Keratinocyte (primary cell): ENCODE measurements around the gene CTNNA3. TPM values are rescaled to one million over a fixed set of nuclear protein-coding genes. Genes with fewer than 3 reads are reported as not detected.

ENCODE experiments used
- DNase-seq: peaks from one replicate; pipeline ENCODE4 v3.0.0-alpha.2; 2011; ENCODE audit warnings: low read depth, missing footprints, low spot score
- FAIRE-seq: peaks from 2 replicates; lab custom pipeline; 2011; peaks lifted over from hg19 to GRCh38; lab: Jason Lieb, UNC
- H2AFZ ChIP-seq: 2 replicates; pipeline ENCODE4 v1.6.0; 2012; ENCODE audit warnings: low read length, control low read depth, inconsistent platforms; ENCODE audit not compliant: control insufficient read depth
- H3K27ac ChIP-seq: 2 replicates; pipeline ENCODE4 v1.5.1; 2011; ENCODE audit warnings: low read length; ENCODE audit not compliant: control insufficient read depth, insufficient read depth
- H3K27me3 ChIP-seq: 3 replicates; pipeline ENCODE4 v1.6.0; 2011; ENCODE audit warnings: low read length; ENCODE audit not compliant: control insufficient read depth, insufficient read depth; ENCODE audit errors: extremely low read depth
- H3K36me3 ChIP-seq, 2 experiments: 2 replicates in 1 of 2; 3 replicates in 1 of 2; pipeline ENCODE4 v1.5.1; 2011; ENCODE audit warnings: low read length in 2 of 2, mild to moderate bottlenecking in 1 of 2; ENCODE audit not compliant: control insufficient read depth in 2 of 2, insufficient read depth in 2 of 2; ENCODE audit errors: extremely low read depth in 1 of 2
- H3K4me1 ChIP-seq: 3 replicates; pipeline ENCODE4 v1.5.1; 2011; ENCODE audit warnings: low read length; ENCODE audit not compliant: control insufficient read depth, insufficient read depth; ENCODE audit errors: extremely low read depth
- H3K4me2 ChIP-seq: 3 replicates; pipeline ENCODE4 v1.6.0; 2011; ENCODE audit warnings: low read depth, low read length; ENCODE audit not compliant: control insufficient read depth, insufficient read depth; ENCODE audit errors: extremely low read depth
- H3K4me3 ChIP-seq, 3 experiments: fragments of 200-600 bp in 1 of 3; sonication (generic) in 1 of 3; 2 replicates in 2 of 3; 3 replicates in 1 of 3; pipeline ENCODE4 v1.5.1; 2011 to 2016; ENCODE audit warnings: low read length in 3 of 3, mild to moderate bottlenecking in 3 of 3, control low read depth in 2 of 3, inconsistent platforms in 1 of 3, low read depth in 1 of 3, mixed read lengths in 1 of 3, mixed run types in 1 of 3, moderate library complexity in 1 of 3; ENCODE audit not compliant: control insufficient read depth in 2 of 3, insufficient read depth in 2 of 3; ENCODE audit errors: extremely low read depth in 1 of 3
- H3K79me2 ChIP-seq: 2 replicates; pipeline ENCODE4 v1.6.0; 2012; ENCODE audit warnings: low read length; ENCODE audit not compliant: control insufficient read depth, insufficient read depth
- H3K9ac ChIP-seq: 3 replicates; pipeline ENCODE4 v1.6.0; 2011; ENCODE audit warnings: low read length; ENCODE audit not compliant: control insufficient read depth, insufficient read depth; ENCODE audit errors: extremely low read depth
- H3K9me1 ChIP-seq: 3 replicates; pipeline ENCODE4 v1.6.0; 2011; ENCODE audit warnings: low read length; ENCODE audit not compliant: control insufficient read depth, insufficient read depth; ENCODE audit errors: extremely low read depth
- H3K9me3 ChIP-seq: 2 replicates; pipeline ENCODE4 v1.5.1; 2012; ENCODE audit warnings: low read depth, low read length; ENCODE audit not compliant: control insufficient read depth
- H4K20me1 ChIP-seq: 3 replicates; pipeline ENCODE4 v1.6.0; 2011; ENCODE audit warnings: low read length; ENCODE audit not compliant: control insufficient read depth, insufficient read depth; ENCODE audit errors: extremely low read depth
- CTCF ChIP-seq, 3 experiments: IDR thresholded peaks in 1 of 3; conservative IDR thresholded peaks in 1 of 3; optimal IDR thresholded peaks in 1 of 3; 2 replicates in 2 of 3; 3 replicates in 1 of 3; pipeline versions ENCODE3 to v1.5.1; 2011; ENCODE audit warnings: low read length in 3 of 3, mild to moderate bottlenecking in 3 of 3, moderate library complexity in 2 of 3, control low read depth in 1 of 3, inconsistent platforms in 1 of 3; ENCODE audit not compliant: insufficient read depth in 2 of 3; ENCODE audit errors: extremely low read depth in 1 of 3
- EZH2 ChIP-seq: IDR thresholded peaks from one replicate; pipeline ENCODE4 v1.6.1; 2012; ENCODE audit warnings: inconsistent platforms, mild to moderate bottlenecking, low read length, moderate library complexity
- dilution Hi-C: fragments of 300-500 bp; cut with MboI; formaldehyde crosslinking; loops from one replicate; pipeline ENCODE4 v1.7.0; 2020; ENCODE audit warnings: low sequenced_read_pairs; ENCODE audit not compliant: extremely low pct_ligation_motif_present
- polyA plus RNA-seq, 5 experiments: library from polyadenylated mRNA; depleted of rRNA in 3 of 5; stranded (reverse) in 3 of 5; stranded (forward) in 1 of 5; unstranded in 1 of 5; fragments of >200 nt; gene quantifications; 1 replicate in 1 of 5; 2 replicates in 3 of 5; 3 replicates in 1 of 5; pipeline versions ENCODE4 v1.2.1 to v1.2.3, GENCODE V29; 2011 to 2012; ENCODE audit warnings: missing spikeins in 2 of 5, low read depth in 1 of 5, low replicate concordance in 1 of 5

CTNNA3 gene
- polyA plus RNA-seq, 1 donor (not counting 4 experiments of a cell fraction or from before 2014, with no cell fraction given): 0.01 TPM

GRCh38 chr10:66673071-66673470 lies 1022.9 kb downstream of the CTNNA3 start:
- no peak for FAIRE-seq

GRCh38 chr10:66671562-66671961 lies 1024.4 kb downstream of the CTNNA3 start:
- FAIRE-seq: peak; percentile 88
- TF ChIP-seq EZH2 (no peak), CTCF (optimal IDR thresholded peaks at IDR 0.05 in 1 of 3, IDR thresholded peaks at IDR 0.05 in 1 of 3, conservative IDR thresholded peaks at IDR 0.05 in 1 of 3; ENCODE audit: extremely low read depth in 1 of 3, insufficient read depth in 2 of 3, low read length in 3 of 3) (no peak)
- Histone ChIP-seq H3K4me2 (peak overlapping the region; percentile 39), H3K9ac (no peak overlapping the region), H3K27ac (peak overlapping the region; percentile 70), H3K79me2 (no peaks in the 10 kb centered on the region), H3K4me3 (no peak overlapping the region), H3K27me3 (no peaks in the 10 kb centered on the region), H3K9me3 (no peaks in the 10 kb centered on the region), H2AFZ (peak overlapping the region; percentile 72), H3K36me3 (no peaks in the 10 kb centered on the region), H4K20me1 (no peaks in the 10 kb centered on the region), H3K4me1 (peaks cover 8% of the 10 kb centered on the region), H3K9me1 (no peaks in the 10 kb centered on the region)
- dilution Hi-C loops: no loop called here
- DNase-seq: peak; percentile 81

More at GRCh38 chr10:66673071-66673470, 1022.9 kb downstream of the CTNNA3 start:
- H3K4me1 ChIP-seq: peaks cover 8% of the 10 kb centered on the region
- no peaks in the 10 kb centered on the region for H3K27me3 ChIP-seq
- no peaks in the 10 kb centered on the region for H3K9me1 ChIP-seq
- H3K36me3 ChIP-seq: no peaks in the 10 kb centered on the region
- no peak for DNase-seq
- dilution Hi-C loops: no loop called here
- TF ChIP-seq CTCF (optimal IDR thresholded peaks at IDR 0.05 in 1 of 3, IDR thresholded peaks at IDR 0.05 in 1 of 3, conservative IDR thresholded peaks at IDR 0.05 in 1 of 3; ENCODE audit: extremely low read depth in 1 of 3, insufficient read depth in 2 of 3, low read length in 3 of 3) (no peak), EZH2 (no peak)
- no peak overlapping the region for H3K27ac ChIP-seq
- H3K4me3 ChIP-seq: no peak overlapping the region
- H3K4me2 ChIP-seq: no peak overlapping the region
- no peaks in the 10 kb centered on the region for H4K20me1 ChIP-seq
- no peak overlapping the region for H3K9ac ChIP-seq
- no peaks in the 10 kb centered on the region for H3K79me2 ChIP-seq
- H2AFZ ChIP-seq: no peak overlapping the region
- H3K9me3 ChIP-seq: no peaks in the 10 kb centered on the region
